ENCODE data around the gene MTMR10.

The MTMR10 gene, protein sequence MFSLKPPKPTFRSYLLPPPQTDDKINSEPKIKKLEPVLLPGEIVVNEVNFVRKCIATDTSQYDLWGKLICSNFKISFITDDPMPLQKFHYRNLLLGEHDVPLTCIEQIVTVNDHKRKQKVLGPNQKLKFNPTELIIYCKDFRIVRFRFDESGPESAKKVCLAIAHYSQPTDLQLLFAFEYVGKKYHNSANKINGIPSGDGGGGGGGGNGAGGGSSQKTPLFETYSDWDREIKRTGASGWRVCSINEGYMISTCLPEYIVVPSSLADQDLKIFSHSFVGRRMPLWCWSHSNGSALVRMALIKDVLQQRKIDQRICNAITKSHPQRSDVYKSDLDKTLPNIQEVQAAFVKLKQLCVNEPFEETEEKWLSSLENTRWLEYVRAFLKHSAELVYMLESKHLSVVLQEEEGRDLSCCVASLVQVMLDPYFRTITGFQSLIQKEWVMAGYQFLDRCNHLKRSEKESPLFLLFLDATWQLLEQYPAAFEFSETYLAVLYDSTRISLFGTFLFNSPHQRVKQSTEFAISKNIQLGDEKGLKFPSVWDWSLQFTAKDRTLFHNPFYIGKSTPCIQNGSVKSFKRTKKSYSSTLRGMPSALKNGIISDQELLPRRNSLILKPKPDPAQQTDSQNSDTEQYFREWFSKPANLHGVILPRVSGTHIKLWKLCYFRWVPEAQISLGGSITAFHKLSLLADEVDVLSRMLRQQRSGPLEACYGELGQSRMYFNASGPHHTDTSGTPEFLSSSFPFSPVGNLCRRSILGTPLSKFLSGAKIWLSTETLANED

DNA sequence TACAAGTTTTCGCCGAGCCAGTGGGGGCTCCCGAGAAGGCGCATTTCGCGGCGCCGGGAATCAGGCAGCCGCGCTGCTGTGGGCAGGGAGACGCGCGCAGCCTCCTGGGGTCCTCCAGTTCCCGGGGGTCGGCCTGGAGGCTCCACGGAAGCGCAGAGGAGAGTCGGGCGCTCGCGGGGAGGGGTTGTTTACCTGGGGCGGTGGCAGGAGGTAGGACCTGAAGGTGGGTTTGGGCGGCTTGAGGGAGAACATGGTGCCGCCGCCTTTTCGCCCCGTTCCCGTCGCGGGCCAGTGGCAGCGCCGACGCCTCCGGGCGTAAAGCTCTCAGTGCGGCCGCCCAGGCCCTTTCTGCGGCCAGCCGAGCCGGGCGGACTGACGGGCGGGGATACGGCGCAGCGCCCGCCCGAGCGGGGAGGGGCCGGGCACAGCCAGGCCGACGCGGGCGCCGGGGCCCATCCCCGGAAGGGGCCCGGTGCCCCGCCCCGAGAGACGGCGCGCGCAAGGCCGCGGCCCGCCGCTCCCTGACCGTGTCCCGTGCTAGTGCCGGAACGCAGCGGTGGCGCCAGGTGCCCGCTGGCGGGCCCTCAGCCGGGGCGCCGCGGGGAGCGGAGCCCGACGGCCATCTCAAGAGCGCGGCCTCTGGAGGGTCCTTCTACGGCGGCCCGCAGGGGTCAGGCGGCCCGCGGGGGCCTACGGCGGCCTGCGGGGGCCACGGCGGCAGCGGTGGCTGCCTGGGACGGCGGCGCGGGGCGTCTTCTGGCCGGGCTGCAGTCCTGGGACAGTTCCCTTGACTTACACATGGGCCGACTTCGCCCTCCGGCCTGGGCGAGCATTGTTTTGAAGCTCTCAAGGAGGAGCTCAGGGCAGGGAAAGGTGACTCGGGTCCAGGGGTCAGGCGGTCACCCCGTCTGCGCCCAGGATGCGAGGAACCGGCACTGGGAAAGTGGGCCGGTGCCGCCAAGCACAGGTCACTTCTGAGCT, at the start of gene MTMR10:
Gene MTMR10, minus strand, starts transcription at position 374 of the 981 bp plus-strand sequence. Its CDS starts 122 bp downstream, at position 252.
- DNase-seq = peak; percentile 63

GRCh38 chr15:31040611-31041010, 49.2 kb upstream of the MTMR10 start:
- DNase-seq = no peak

DNA sequence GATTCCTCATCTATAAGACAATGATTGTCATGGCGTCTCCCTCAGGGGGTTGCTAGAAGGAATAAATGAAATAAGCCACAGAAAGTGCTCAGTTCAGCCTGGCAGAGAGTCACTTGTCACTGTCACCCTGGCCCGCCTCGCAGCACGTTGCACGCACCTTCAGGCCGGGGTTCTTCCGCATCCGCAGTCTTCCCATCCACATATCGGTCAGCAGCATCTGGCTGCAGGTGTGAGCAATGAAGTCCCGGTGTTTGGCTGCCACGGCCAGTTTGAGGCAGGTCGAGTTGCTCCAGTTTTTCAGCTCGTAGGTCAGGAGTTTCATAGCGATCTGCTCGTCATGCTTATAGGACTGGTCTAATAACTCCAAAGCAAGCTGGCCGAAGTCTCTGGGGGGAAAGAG, 48.5 kb upstream of the MTMR10 start:
- no peak for DNase-seq

- no peak for DNase-seq
Measured at GRCh38 chr15:31037731-31038477, 46.5 kb upstream of the MTMR10 start.

- no peak for DNase-seq
Measured at GRCh38 chr15:31036783-31037182, 45.4 kb upstream of the MTMR10 start.

GRCh38 chr15:31035610-31036009, 44.2 kb upstream of the MTMR10 start:
- no peak for DNase-seq

- no peak for DNase-seq
Measured at GRCh38 chr15:31034152-31034551, 42.7 kb upstream of the MTMR10 start.

DNA sequence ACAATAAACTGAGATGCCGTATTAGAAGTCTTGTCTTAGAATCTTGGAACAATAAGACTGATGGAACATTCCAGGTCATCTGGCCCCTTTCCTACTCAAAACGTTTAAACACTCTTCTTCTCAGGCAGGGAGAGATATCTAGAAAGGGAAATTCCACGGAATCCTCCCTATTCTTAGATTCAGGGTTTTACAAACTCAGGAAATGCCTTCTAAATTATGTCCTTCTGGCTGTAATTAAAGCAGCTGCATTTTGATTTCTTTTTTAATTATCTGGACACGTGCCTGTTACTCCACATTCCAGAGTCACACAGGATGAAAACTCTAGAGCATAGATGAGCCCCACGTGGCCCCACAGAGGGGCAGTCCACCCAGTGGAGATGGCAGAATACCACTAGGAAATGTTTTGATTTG, 41.5 kb upstream of the MTMR10 start:
- DNase-seq = no peak

DNA sequence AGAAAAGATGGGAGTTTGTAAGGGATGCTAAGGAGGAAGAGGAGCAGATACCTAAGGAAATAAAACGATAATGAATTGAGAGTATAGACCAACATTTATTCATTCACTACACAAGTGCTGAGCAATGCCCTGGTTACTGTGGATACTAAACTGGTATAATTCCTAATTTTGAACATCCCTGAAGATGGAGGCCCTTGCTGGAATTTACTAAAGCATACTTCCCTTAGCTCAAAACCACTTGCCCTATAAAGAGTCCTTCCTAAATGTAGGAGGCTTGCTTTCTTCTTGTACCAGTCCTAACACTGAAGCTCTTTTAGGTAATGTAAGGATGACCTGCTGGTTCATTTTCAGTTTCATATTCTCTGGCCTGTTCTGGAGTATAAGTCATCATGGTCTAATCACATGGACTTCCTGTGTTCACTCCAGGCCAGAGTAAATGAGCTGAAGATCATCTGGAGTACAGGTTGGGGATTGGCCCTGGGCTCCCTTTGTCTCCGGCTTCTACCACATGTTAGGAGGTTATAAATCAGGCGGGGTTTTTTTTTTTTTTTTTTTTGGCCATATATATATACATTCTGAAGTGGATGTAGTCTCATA, 40.1 kb upstream of the MTMR10 start:
- DNase-seq = no peak

DNA sequence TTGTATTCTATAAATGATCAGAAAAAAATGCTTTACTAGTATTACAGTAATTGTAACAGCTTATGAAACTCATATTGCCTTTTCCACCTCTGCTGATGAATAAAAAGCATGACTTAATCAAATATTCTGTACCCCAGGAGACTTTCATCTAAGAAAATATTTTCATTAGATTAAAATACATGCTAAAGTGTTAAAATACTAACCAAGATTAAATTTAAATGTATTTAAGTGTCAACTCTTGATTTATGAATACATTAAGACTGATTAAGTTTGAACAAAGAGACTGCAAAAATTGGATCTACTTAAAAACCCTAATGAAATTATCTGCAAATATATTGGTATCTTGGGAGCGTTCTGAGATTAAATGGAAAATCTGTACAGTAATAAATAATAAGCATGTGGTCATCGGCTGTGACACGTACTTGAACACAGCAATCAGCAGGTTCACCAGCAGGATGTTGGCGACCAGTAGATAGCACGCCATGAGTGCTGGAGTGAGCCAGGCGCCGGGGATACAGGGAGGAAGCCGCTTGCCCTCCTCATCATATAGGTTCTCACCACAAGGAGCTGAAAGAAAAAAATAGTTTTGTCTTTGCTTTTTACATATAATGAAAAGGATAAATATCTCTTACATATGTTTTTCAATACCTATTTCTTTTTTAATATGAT, 36.6 kb upstream of the MTMR10 start:
- DNase-seq = no peak

- no peak for DNase-seq
Measured at GRCh38 chr15:31025996-31026395, 34.6 kb upstream of the MTMR10 start.

GRCh38 chr15:31024979-31025378, 33.6 kb upstream of the MTMR10 start:
- DNase-seq = no peak

GRCh38 chr15:31024330-31024729, 32.9 kb upstream of the MTMR10 start:
- DNase-seq = no peak

- no peak for DNase-seq
Measured at GRCh38 chr15:31023841-31024240, 32.4 kb upstream of the MTMR10 start.

- DNase-seq = no peak
Measured at GRCh38 chr15:31021067-31021665, 29.7 kb upstream of the MTMR10 start.

DNA sequence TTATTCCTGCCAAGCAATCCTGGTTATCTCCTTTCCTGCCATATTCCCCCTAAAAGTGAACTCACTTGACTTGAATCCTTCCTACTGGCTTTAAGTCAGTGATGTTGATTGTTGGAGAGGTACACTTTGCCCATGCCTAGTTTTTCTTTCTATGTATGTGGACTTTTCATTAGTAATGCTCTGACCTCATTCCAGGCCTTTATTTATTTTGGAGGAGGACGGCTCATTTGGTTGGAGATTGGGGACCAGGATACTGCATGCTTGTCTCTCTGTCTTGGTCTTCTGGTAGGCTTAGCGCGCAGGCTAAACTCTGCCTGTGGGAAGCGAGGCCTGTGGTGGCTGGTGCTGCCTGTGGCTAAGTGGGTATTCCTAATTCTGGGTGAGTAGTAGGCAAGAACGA, 29.1 kb upstream of the MTMR10 start:
- no peak for DNase-seq

DNA sequence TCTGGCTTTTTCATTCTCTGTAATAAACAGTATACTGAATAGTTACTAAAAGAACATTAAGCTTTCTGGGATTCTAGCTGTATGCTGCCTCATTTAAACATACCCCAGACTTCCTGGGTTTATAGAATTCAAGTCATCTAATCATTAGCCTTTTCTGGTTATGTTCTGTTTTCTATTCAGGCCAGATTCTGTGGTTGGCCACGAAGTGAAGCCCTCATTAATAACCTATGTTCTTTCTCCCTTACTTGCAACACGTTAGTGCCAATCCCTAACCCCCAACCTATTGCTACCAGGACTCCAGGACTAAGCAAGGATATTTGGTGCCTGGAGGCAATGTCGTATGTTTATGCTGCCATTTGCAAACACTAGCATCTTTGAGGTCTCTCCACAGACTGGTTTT, 28.6 kb upstream of the MTMR10 start:
- DNase-seq = no peak

GRCh38 chr15:31017311-31017710, 25.9 kb upstream of the MTMR10 start:
- DNase-seq = no peak

DNA sequence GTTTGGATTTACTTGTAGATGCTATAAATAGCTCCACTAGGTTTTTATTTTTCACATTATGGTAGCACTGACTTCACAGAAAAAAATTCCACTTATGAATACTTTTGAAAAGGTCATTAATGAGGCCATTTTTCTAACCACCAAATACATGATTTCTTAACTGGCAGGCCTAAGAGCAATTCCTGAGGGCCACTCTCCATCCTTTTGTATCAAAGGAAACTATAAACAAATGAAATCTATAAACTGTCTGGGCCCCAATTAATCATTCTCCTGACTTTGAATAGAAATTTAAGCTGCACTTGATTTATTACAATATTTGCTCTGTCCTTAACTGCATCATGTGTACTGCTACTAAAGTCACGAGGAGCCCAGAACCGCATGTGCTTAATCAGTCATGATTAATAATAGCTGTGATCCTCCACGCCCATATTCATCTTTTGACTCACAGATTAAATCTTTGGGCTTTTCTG, 25.1 kb upstream of the MTMR10 start:
- no peak for DNase-seq

GRCh38 chr15:31014608-31014925, 23.1 kb upstream of the MTMR10 start:
- DNase-seq = no peak
